ENCODE results near the gene TSKU.

GRCh38 chr11:76763573-76764346 lies 19.4 kb upstream of the TSKU start:
- TF ChIP-seq CTCF (IDR thresholded peaks at IDR 0.05) (no peak), EZH2 (IDR thresholded peaks at IDR 0.05) (no peak), EZH2phosphoT487 (IDR thresholded peaks at IDR 0.05) (no peak)
